Colonic mucosa (tissue), 4 donors: ENCODE measurements around the gene FBXL15. TPM values are rescaled to one million over a fixed set of nuclear protein-coding genes. Genes with fewer than 3 reads are reported as not detected.

Experiments used
- DNase-seq: peaks from one replicate; pipeline ENCODE4 v3.0.0-alpha.2; 2020
- H3K27ac ChIP-seq: fragments of 200-600 bp; one replicate; pipeline ENCODE4 v1.8.0; 2021
- H3K27me3 ChIP-seq: fragments of 200-600 bp; one replicate; pipeline ENCODE4 v1.8.0; 2021
- H3K36me3 ChIP-seq: fragments of 200-600 bp; one replicate; pipeline ENCODE4 v1.8.0; 2021
- H3K4me1 ChIP-seq: fragments of 200-600 bp; one replicate; pipeline ENCODE4 v1.8.0; 2021; ENCODE audit warnings: mild to moderate bottlenecking
- H3K4me3 ChIP-seq: fragments of 200-600 bp; one replicate; pipeline ENCODE4 v1.8.0; 2021
- H3K9ac ChIP-seq, 2 donors: one replicate each; pipeline ENCODE4 v1.7.0; 2013; ENCODE audit warnings: control low read depth in 2 of 2, low read depth in 2 of 2, low read length in 2 of 2
- H3K9me3 ChIP-seq: fragments of 200-600 bp; one replicate; pipeline ENCODE4 v1.8.0; 2021
- CTCF ChIP-seq: fragments of 200-600 bp; IDR thresholded peaks from one replicate; pipeline ENCODE4 v1.8.0; 2022; ENCODE audit warnings: antibody characterized with exemption, mild to moderate bottlenecking
- intact Hi-C: fragments of 100-400 bp; cut with DNase I; formaldehyde crosslinking; loops from one replicate; pipeline ENCODE4 v1.14.1; 2022
- total RNA-seq, 2 donors: library from RNA; stranded (reverse); fragmentation: NEBNext Ultra II Directional in 1 of 2; extraction: Animal tissue kit (Norgen Biotek cat#: 25700) in 1 of 2; gene quantifications; one replicate each; pipeline ENCODE4 v1.2.1, GENCODE V29; 2021
- donor health status: healthy.
- donor health status: DM: no; HTN: no; CAD: no.
- donor health status: DM: no; HTN: no; CAD: no.

Gene FBXL15
- total RNA-seq, 2 donors from 2014 or later = 23.7 to 37.3 TPM

- Histone ChIP-seq H3K27me3 (no peaks in the 10 kb centered on the region), H3K36me3 (no peaks in the 10 kb centered on the region), H3K4me1 (peaks cover 12% of the 10 kb centered on the region), H3K4me3 (no peak overlapping the region), H3K9me3 (no peaks in the 10 kb centered on the region), H3K9ac (no peak overlapping the region), H3K27ac (no peak overlapping the region)
- no peak for TF ChIP-seq CTCF
- intact Hi-C loops = no loop called here
- no peak for DNase-seq
Observed at GRCh38 chr10:102463983-102464382, 43.3 kb downstream of the FBXL15 start.

GRCh38 chr10:102465466-102465865 lies 44.8 kb downstream of the FBXL15 start:
- no peak for TF ChIP-seq CTCF
- DNase-seq = peak; percentile 49
- Histone ChIP-seq H3K27ac (no peak overlapping the region), H3K27me3 (no peaks in the 10 kb centered on the region), H3K9ac (no peak overlapping the region), H3K9me3 (no peaks in the 10 kb centered on the region), H3K4me1 (peaks cover 12% of the 10 kb centered on the region), H3K36me3 (no peaks in the 10 kb centered on the region), H3K4me3 (no peak overlapping the region)
- intact Hi-C loops = no loop called here

DNA sequence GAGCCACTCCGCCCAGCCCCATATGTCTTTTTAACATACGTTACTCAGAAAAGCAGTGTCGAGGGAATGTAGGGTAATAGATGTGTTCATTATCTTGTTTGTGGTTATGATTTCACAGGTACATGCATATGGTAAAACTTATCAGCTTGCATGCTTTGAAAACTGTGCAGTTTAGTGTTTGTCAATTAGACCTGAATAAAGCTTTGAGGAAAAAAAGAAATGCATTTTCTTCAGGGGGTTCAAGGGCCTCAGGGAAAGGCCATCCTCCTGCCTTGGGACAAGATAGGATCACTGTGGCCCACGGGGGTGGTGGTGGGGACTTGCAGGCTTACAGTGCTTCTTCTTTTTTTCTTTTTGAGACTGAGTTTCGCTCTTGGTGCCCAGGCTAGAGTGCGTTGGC lies 46.7 kb downstream of the FBXL15 start:
- peak overlapping the region; percentile 21 for H3K27ac ChIP-seq
- H3K4me3 ChIP-seq = peak overlapping the region; percentile 6
- intact Hi-C loops = no loop called here
- no peak for TF ChIP-seq CTCF
- no peaks in the 10 kb centered on the region for H3K36me3 ChIP-seq
- no peak overlapping the region for H3K9ac ChIP-seq
- no peak for DNase-seq
- H3K9me3 ChIP-seq = no peaks in the 10 kb centered on the region
- H3K4me1 ChIP-seq = peaks cover 4% of the 10 kb centered on the region
- H3K27me3 ChIP-seq = no peaks in the 10 kb centered on the region

DNA sequence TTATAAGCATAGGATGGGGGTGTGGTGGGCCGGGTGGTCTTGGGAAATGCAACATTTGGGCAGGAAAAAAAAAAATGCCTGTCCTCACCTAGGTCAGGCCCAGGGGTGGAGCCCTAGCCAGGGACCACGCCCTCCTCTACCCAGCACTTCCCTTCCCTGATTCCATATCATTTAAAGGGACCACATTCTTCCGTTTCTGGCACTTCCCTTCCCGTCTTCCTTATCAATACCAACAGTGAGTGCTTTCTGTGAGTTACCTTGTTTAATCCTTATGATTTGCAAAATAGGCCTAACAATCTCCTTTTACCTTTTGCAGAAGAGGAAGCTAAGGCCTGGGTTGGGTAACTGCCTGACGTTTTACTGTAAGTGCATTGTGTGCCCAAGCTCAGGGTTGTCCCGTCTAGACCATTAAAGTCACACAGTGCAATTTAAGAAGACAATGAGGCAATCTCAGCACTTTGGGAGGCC lies 47.4 kb downstream of the FBXL15 start:
- no peaks in the 10 kb centered on the region for H3K4me1 ChIP-seq
- TF ChIP-seq CTCF = no peak
- DNase-seq = peak; percentile 76
- peak overlapping the region in 1 of 2 donors; percentile 7 for H3K9ac ChIP-seq
- H3K27me3 ChIP-seq = no peaks in the 10 kb centered on the region
- no peaks in the 10 kb centered on the region for H3K9me3 ChIP-seq
- peak overlapping the region; percentile 6 for H3K4me3 ChIP-seq
- H3K36me3 ChIP-seq = no peaks in the 10 kb centered on the region
- peak overlapping the region; percentile 21 for H3K27ac ChIP-seq
- intact Hi-C loops = no loop called here

DNA sequence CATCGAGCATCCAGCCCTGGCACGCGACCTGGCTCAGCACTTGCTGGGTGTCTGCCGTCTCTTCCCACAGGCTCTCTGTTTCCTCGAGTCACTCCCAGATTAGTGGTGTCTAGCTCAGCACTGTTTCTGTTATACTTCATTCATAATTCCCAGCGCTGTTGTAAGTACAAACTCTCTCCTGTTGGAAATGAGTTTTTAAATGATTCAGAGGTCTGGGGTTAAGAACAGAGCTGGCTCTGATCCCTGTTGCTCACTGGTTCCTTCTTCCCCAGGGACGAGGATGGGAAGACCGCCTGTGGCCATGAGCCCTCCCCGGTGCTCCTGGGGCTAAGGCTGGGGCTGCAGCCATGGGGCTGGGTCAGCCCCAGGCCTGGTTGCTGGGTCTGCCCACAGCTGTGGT lies 48.0 kb downstream of the FBXL15 start:
- Histone ChIP-seq H3K4me3 (no peak overlapping the region), H3K27ac (peak overlapping the region; percentile 21), H3K9me3 (no peaks in the 10 kb centered on the region), H3K9ac (no peak overlapping the region), H3K36me3 (no peaks in the 10 kb centered on the region), H3K4me1 (no peaks in the 10 kb centered on the region), H3K27me3 (no peaks in the 10 kb centered on the region)
- no peak for DNase-seq
- intact Hi-C loops = no loop called here
- no peak for TF ChIP-seq CTCF
